PC-9 (cell line): ENCODE data around the gene ABCA5.

ENCODE experiments used
- EZH2 ChIP-seq: fragments of 200-600 bp; sonication (generic); IDR thresholded peaks from 2 replicates; pipeline ENCODE4 v1.8.0; 2017; ENCODE audit warnings: antibody characterized with exemption, low read depth
- TF ChIP-seq, protein P1 (sequence below): fragments of 200-600 bp; sonication (generic); conservative IDR thresholded peaks from 2 replicates; pipeline ENCODE4 v1.6.1; 2017; ENCODE audit warnings: mixed run types, antibody characterized with exemption, mild to moderate bottlenecking, moderate library complexity

DNA sequence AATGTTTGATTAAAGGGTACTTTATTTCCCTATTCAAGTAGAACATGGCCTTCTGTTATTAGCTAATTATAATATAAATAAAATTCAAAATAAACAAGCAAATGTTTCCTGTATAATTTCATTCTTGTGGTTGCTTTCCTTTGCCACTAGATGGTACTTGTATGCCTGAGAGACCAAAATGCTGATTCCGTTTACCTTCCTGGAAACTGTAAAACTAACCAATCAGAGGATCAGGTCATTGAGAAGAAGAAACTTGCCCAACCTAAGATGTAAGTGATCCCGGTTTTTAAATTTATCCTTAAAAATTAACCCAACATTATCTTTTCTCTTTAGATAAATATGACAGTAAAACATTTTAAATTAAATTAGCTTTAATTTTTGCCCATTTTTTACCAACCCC lies 8.1 kb upstream of the ABCA5 start:
- TF ChIP-seq, protein P1, sequence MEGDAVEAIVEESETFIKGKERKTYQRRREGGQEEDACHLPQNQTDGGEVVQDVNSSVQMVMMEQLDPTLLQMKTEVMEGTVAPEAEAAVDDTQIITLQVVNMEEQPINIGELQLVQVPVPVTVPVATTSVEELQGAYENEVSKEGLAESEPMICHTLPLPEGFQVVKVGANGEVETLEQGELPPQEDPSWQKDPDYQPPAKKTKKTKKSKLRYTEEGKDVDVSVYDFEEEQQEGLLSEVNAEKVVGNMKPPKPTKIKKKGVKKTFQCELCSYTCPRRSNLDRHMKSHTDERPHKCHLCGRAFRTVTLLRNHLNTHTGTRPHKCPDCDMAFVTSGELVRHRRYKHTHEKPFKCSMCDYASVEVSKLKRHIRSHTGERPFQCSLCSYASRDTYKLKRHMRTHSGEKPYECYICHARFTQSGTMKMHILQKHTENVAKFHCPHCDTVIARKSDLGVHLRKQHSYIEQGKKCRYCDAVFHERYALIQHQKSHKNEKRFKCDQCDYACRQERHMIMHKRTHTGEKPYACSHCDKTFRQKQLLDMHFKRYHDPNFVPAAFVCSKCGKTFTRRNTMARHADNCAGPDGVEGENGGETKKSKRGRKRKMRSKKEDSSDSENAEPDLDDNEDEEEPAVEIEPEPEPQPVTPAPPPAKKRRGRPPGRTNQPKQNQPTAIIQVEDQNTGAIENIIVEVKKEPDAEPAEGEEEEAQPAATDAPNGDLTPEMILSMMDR = 0 out of 2 replicates have a peak, but pooled peaks have one; percentile 37
- no peak for TF ChIP-seq EZH2
